HCT116 (cell line): ENCODE results near the gene FNDC3B.

Source experiments
- FOSL1 ChIP-seq: IDR thresholded peaks from 2 replicates; pipeline ENCODE4 v1.6.1; 2012; ENCODE audit warnings: low read depth
- POLR2AphosphoS5 ChIP-seq: IDR thresholded peaks from 2 replicates; pipeline ENCODE4 v1.6.1; 2011; ENCODE audit warnings: mild to moderate bottlenecking, low read depth, low read length, moderate library complexity
- TF ChIP-seq, protein P1 (sequence below), 3 experiments: fragments of 200-600 bp in 1 of 3; sonication (generic) in 1 of 3; IDR thresholded peaks in 2 of 3; conservative IDR thresholded peaks in 1 of 3; 2 replicates each; pipeline ENCODE4 v1.5.1; 2012 to 2017; ENCODE audit warnings: low read depth in 2 of 3, low read length in 2 of 3, antibody characterized with exemption in 1 of 3, borderline replicate concordance in 1 of 3, control low read depth in 1 of 3, mild to moderate bottlenecking in 1 of 3, mixed read lengths in 1 of 3, mixed run types in 1 of 3, moderate library complexity in 1 of 3; ENCODE audit not compliant: insufficient read depth in 1 of 3
- TF ChIP-seq, protein P2 (sequence below): IDR thresholded peaks from 2 replicates; pipeline ENCODE4 v1.6.1; 2012; ENCODE audit warnings: low read depth

GRCh38 chr3:172369590-172370259 is 330.3 kb downstream of the FNDC3B start:
- TF ChIP-seq, protein P1, sequence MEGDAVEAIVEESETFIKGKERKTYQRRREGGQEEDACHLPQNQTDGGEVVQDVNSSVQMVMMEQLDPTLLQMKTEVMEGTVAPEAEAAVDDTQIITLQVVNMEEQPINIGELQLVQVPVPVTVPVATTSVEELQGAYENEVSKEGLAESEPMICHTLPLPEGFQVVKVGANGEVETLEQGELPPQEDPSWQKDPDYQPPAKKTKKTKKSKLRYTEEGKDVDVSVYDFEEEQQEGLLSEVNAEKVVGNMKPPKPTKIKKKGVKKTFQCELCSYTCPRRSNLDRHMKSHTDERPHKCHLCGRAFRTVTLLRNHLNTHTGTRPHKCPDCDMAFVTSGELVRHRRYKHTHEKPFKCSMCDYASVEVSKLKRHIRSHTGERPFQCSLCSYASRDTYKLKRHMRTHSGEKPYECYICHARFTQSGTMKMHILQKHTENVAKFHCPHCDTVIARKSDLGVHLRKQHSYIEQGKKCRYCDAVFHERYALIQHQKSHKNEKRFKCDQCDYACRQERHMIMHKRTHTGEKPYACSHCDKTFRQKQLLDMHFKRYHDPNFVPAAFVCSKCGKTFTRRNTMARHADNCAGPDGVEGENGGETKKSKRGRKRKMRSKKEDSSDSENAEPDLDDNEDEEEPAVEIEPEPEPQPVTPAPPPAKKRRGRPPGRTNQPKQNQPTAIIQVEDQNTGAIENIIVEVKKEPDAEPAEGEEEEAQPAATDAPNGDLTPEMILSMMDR (IDR thresholded peaks at IDR 0.05 in 2 of 3, conservative IDR thresholded peaks at IDR 0.05 in 1 of 3; ENCODE audit: borderline replicate concordance in 1 of 3, insufficient read depth in 1 of 3, low read depth in 2 of 3, low read length in 2 of 3), result no peak
- TF ChIP-seq FOSL1 (no peak), POLR2AphosphoS5 (no peak)
- TF ChIP-seq, protein P2, sequence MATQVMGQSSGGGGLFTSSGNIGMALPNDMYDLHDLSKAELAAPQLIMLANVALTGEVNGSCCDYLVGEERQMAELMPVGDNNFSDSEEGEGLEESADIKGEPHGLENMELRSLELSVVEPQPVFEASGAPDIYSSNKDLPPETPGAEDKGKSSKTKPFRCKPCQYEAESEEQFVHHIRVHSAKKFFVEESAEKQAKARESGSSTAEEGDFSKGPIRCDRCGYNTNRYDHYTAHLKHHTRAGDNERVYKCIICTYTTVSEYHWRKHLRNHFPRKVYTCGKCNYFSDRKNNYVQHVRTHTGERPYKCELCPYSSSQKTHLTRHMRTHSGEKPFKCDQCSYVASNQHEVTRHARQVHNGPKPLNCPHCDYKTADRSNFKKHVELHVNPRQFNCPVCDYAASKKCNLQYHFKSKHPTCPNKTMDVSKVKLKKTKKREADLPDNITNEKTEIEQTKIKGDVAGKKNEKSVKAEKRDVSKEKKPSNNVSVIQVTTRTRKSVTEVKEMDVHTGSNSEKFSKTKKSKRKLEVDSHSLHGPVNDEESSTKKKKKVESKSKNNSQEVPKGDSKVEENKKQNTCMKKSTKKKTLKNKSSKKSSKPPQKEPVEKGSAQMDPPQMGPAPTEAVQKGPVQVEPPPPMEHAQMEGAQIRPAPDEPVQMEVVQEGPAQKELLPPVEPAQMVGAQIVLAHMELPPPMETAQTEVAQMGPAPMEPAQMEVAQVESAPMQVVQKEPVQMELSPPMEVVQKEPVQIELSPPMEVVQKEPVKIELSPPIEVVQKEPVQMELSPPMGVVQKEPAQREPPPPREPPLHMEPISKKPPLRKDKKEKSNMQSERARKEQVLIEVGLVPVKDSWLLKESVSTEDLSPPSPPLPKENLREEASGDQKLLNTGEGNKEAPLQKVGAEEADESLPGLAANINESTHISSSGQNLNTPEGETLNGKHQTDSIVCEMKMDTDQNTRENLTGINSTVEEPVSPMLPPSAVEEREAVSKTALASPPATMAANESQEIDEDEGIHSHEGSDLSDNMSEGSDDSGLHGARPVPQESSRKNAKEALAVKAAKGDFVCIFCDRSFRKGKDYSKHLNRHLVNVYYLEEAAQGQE, result no peak
